Sigmoid colon (tissue), 7 donors: ENCODE measurements around the gene AKR1C2. TPM values are rescaled to one million over a fixed set of nuclear protein-coding genes. Genes with fewer than 3 reads are reported as not detected.
"Not testable (repeated sequence)": the region's sequence is repeated elsewhere in the genome, so short reads cannot be mapped to it uniquely, and the experiment has no call there.

Experiments used
- DNase-seq: peaks from one replicate; pipeline ENCODE4 v3.0.0-alpha.2; 2019
- H3K27ac ChIP-seq, 4 donors: fragments of 200-600 bp; sonication (generic); one replicate each; pipeline ENCODE4 v1.5.1; 2016 to 2019; ENCODE audit warnings: mild to moderate bottlenecking in 1 of 4
- H3K27me3 ChIP-seq, 3 donors: fragments of 200-600 bp; sonication (generic); one replicate each; pipeline ENCODE4 v1.5.1; 2019; ENCODE audit warnings: mild to moderate bottlenecking in 1 of 3
- H3K36me3 ChIP-seq, 4 donors: fragments of 200-600 bp; sonication (generic); one replicate each; pipeline ENCODE4 v1.5.1; 2016 to 2019
- H3K4me1 ChIP-seq, 4 donors: fragments of 200-600 bp; sonication (generic); one replicate each; pipeline ENCODE4 v1.5.1; 2017 to 2019
- H3K4me3 ChIP-seq, 4 donors: fragments of 200-600 bp; sonication (generic); one replicate each; pipeline ENCODE4 v1.5.1; 2017 to 2019; ENCODE audit warnings: mild to moderate bottlenecking in 2 of 4, moderate library complexity in 1 of 4
- H3K9me3 ChIP-seq, 4 donors: fragments of 200-600 bp in 3 of 4; sonication (generic) in 3 of 4; one replicate each; pipeline versions ENCODE4 v1.5.1 to v1.6.1; 2013 to 2019
- CTCF ChIP-seq, 4 experiments: fragments of 450-650 bp in 3 of 4; fragments of 200-600 bp in 1 of 4; IDR thresholded peaks; one replicate each; pipeline ENCODE4 v1.5.1; 2016 to 2019; ENCODE audit warnings: antibody characterized with exemption in 4 of 4, mild to moderate bottlenecking in 3 of 4, moderate library complexity in 2 of 4
- EP300 ChIP-seq, 4 donors: sonication (generic); formaldehyde crosslinking; IDR thresholded peaks; one replicate each; pipeline ENCODE4 v1.6.1; 2017; ENCODE audit warnings: antibody characterized with exemption in 4 of 4
- POLR2A ChIP-seq, 2 donors: fragments of 450-650 bp; IDR thresholded peaks; one replicate each; pipeline ENCODE4 v1.6.1; 2016; ENCODE audit warnings: antibody characterized with exemption in 2 of 2, mild to moderate bottlenecking in 2 of 2, moderate library complexity in 2 of 2
- POLR2AphosphoS5 ChIP-seq, 4 donors: sonication (generic); formaldehyde crosslinking; IDR thresholded peaks; one replicate each; pipeline ENCODE4 v1.6.1; 2017; ENCODE audit warnings: antibody characterized with exemption in 4 of 4
- WGBS, 2 donors: extraction: QIAGEN DNeasy Blood & Tissue Kit; methylation state at CpG; one replicate each; pipeline ENCODE4 v1.1.7; 2013; 5-methylcytosine and 5-hydroxymethylcytosine counted together
- intact Hi-C: fragments of 100-400 bp; cut with DNase I; formaldehyde crosslinking; loops from one replicate; pipeline ENCODE4 v1.15.1; 2023
- polyA plus RNA-seq, 3 donors: library from polyadenylated mRNA; stranded (reverse); fragments of 200-250 nt; gene quantifications; one replicate each; pipeline ENCODE4 v1.2.3, GENCODE V29; 2013
- total RNA-seq, 4 donors: library from RNA; depleted of rRNA; stranded (reverse); fragments of >200 nt; gene quantifications; one replicate each; pipeline ENCODE4 v1.1.0, GENCODE V29; 2016
- donor health status: healthy with polysubstance abuse.
- donor health status: Bipolar disorder and iron deficiency.
- donor health status: healthy.

AKR1C2 gene
- total and polyA plus RNA-seq, 7 donors: 3.5 to 101 (median 13.0) TPM

GRCh38 chr10:4998671-4999070 is 5.0 kb downstream of the AKR1C2 start:
- TF ChIP-seq POLR2A (IDR thresholded peaks at IDR 0.05) (no peak), POLR2AphosphoS5 (IDR thresholded peaks at IDR 0.05) (no peak), CTCF (IDR thresholded peaks at IDR 0.05) (no peak), EP300 (IDR thresholded peaks at IDR 0.05) (no peak)

GRCh38 chr10:4994260-4994659 is 9.4 kb downstream of the AKR1C2 start:
- H3K27ac ChIP-seq, H3K27me3 ChIP-seq, H3K9me3 ChIP-seq, H3K4me1 ChIP-seq, intact Hi-C loops, H3K36me3 ChIP-seq, DNase-seq, H3K4me3 ChIP-seq: not testable (repeated sequence)

More at GRCh38 chr10:4998671-4999070, 5.0 kb downstream of the AKR1C2 start:
- H3K27me3 ChIP-seq: no peaks in the 10 kb centered on the region
- no peak overlapping the region for H3K27ac ChIP-seq
- no peaks in the 10 kb centered on the region for H3K36me3 ChIP-seq
- H3K4me3 ChIP-seq: no peak overlapping the region
- H3K9me3 ChIP-seq: no peaks in the 10 kb centered on the region
- intact Hi-C loops: no loop called here
- no peak for DNase-seq
- 80 to 95% methylated on average over 5 of the region's 5 CpGs for WGBS, 2 donors
- H3K4me1 ChIP-seq: no peaks in the 10 kb centered on the region

GRCh38 chr10:4992564-4992963 is 11.1 kb downstream of the AKR1C2 start:
- H3K36me3 ChIP-seq, intact Hi-C loops, H3K4me3 ChIP-seq, H3K27ac ChIP-seq, H3K4me1 ChIP-seq, H3K27me3 ChIP-seq, DNase-seq, H3K9me3 ChIP-seq: not testable (repeated sequence)
- 94% methylated on average over 10 of the region's 10 CpGs for WGBS, 2 donors

- H3K4me3 ChIP-seq, H3K9me3 ChIP-seq, H3K27ac ChIP-seq, intact Hi-C loops, H3K4me1 ChIP-seq, DNase-seq, H3K36me3 ChIP-seq, H3K27me3 ChIP-seq: not testable (repeated sequence)
- WGBS, 2 donors: 92 to 94% methylated on average over 3 of the region's 6 CpGs
Measured at GRCh38 chr10:4991463-4991862, 12.2 kb downstream of the AKR1C2 start.

GRCh38 chr10:4990217-4990616 is 13.4 kb downstream of the AKR1C2 start:
- Histone ChIP-seq H3K9me3 (no peaks in the 10 kb centered on the region), H3K27me3 (no peaks in the 10 kb centered on the region), H3K4me1 (peaks cover 0 to 8% (median 4%) of the 10 kb centered on the region in 4 donors), H3K4me3 (no peak overlapping the region), H3K27ac (no peak overlapping the region), H3K36me3 (peaks cover 0 to 4% (median 0%) of the 10 kb centered on the region in 4 donors)
- 93 to 96% methylated on average over 2 of the region's 2 CpGs for WGBS, 2 donors
- DNase-seq: no peak
- intact Hi-C loops: no loop called here
- TF ChIP-seq POLR2A (IDR thresholded peaks at IDR 0.05) (no peak), CTCF (IDR thresholded peaks at IDR 0.05) (no peak), POLR2AphosphoS5 (IDR thresholded peaks at IDR 0.05) (no peak), EP300 (IDR thresholded peaks at IDR 0.05) (no peak)

- DNase-seq, intact Hi-C loops, H3K9me3 ChIP-seq, H3K4me3 ChIP-seq, H3K27me3 ChIP-seq, H3K27ac ChIP-seq, H3K36me3 ChIP-seq: not testable (repeated sequence)
- WGBS, 2 donors: 92 to 97% methylated on average over 6 of the region's 6 CpGs
- peaks cover 0 to 15% (median 10%) of the 10 kb centered on the region in 4 donors for H3K4me1 ChIP-seq
Measured at GRCh38 chr10:4988000-4988641, 15.5 kb downstream of the AKR1C2 start.

GRCh38 chr10:4984971-4985594 is 18.6 kb downstream of the AKR1C2 start:
- Histone ChIP-seq H3K4me3 (no peak overlapping the region), H3K36me3 (no peaks in the 10 kb centered on the region), H3K27me3 (no peaks in the 10 kb centered on the region), H3K9me3 (no peaks in the 10 kb centered on the region), H3K4me1 (peaks cover 0 to 27% (median 15%) of the 10 kb centered on the region in 4 donors), H3K27ac (peak overlapping the region in 3 of 4 donors; percentile 44 to 52 (median 50))
- WGBS, 2 donors: 84 to 91% methylated on average over 7 of the region's 7 CpGs
- no peak for DNase-seq
- TF ChIP-seq POLR2A (IDR thresholded peaks at IDR 0.05): no peak
- peak in 1 of 4 donors; percentile 59 for TF ChIP-seq POLR2AphosphoS5 (IDR thresholded peaks at IDR 0.05)
- TF ChIP-seq EP300 (IDR thresholded peaks at IDR 0.05): no peak
- TF ChIP-seq CTCF (IDR thresholded peaks at IDR 0.05): peak in 1 of 4 experiments; percentile 15
- intact Hi-C loops: loop anchor here (5.0 kb wide), 1 partner anchor 133 kb away; no protein-coding TSS in a partner anchor
